HTERT RPE-1 (cell line): ENCODE results near the gene ANP32A.

Experiments used
- in situ Hi-C: fragments of 300-500 bp; cut with MboI; formaldehyde crosslinking; loops from 4 replicates; pipeline ENCODE4 v1.14.3; 2020; ENCODE audit warnings: low sequenced_read_pairs

The ANP32A gene

DNA sequence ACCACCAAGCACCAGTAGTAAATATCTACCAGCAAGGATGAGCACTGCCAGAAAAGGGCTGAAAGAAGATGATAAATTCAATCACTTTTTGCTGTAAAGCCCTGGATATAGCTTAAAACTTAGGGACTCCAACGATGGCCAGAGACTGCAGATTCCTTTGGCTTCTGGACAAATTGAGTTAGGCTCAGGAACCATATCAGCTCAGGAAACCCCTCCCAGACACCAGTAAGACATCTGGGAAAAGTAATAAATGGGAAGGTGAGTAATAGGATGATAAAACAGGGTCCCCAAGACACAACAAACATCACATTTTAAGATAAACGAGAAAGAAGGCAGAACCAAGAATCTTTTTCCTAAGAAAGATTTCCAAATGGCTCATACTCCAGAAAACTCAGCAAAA, 65.0 kb downstream of the ANP32A start:
- in situ Hi-C loops: no loop called here

DNA sequence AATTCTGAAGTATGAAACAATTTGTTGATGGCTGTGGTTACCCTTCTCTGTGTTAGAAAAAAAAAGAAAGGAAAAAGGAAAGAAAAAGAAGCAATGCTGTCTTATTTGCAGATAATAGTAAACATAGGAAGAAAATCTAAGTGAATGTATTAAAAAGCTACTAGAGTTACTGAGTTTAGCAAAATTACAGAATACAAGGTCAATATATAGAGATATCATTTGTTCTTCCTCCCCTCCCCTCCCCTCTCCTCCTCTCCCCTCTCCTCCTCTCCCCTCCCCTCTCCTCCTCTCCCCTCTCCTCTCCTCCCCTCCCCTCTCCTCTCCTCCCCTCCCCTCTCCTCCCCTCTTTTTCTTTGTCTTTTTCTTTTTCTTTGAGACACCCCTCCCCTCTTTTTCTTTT, 69.1 kb downstream of the ANP32A start:
- in situ Hi-C loops: no loop called here

DNA sequence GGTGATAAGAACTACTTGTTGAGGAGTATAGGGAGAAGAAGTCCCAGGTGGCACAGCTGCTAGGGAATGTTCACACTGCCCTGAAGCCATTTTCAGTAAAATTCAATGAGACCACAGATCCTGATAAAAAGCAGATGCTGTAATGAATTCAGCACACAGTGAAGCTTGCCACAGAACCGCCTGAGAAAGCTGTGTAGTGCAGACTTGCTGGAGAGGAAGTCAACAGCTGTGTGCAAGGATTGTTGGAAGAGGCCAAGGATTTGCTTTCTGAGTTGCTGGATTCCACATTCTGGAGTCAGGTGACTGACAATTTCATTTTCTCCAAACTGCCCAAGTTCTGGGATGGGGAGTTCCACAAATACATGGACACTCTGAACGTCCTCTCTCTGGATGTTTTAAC, 70.9 kb downstream of the ANP32A start:
- in situ Hi-C loops: no loop called here

DNA sequence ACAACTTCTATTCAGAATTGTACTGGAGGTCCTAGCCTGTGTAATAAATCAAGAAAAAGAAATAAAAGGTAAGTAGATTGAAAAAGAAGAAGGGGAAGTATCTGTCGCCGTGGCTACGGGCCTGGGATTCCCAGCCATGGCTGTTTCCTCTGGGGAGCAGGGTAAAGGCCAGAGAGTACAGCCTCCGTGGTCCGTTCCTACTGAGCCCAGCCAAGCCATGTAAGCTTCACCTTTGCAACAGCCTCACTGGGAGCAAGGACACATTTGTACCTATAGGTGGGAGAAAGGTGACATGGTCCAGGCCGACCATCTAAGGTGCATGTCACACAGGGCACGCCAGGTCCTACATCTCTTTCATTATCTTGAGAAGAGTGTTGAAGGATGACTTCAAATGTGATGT, 71.3 kb downstream of the ANP32A start:
- in situ Hi-C loops: no loop called here

DNA sequence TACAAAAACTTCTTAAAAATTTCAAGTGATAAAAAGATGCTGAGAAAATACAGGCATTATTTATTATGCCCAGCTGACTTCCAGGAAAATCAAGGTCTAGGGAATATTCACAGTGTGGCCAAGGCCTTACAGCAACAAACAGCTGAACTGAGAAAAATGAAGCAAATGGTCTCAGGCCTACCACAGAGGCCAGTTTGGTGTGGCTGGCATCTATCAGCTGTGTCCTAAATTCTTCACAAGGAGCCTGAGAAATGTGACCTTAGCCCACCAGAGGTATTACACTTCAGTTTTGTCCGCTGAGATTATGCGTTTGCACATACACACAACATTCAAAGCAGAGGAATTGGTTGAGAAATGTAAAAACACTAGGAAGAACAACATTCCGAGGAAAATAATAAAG, 77.4 kb downstream of the ANP32A start:
- in situ Hi-C loops: no loop called here

DNA sequence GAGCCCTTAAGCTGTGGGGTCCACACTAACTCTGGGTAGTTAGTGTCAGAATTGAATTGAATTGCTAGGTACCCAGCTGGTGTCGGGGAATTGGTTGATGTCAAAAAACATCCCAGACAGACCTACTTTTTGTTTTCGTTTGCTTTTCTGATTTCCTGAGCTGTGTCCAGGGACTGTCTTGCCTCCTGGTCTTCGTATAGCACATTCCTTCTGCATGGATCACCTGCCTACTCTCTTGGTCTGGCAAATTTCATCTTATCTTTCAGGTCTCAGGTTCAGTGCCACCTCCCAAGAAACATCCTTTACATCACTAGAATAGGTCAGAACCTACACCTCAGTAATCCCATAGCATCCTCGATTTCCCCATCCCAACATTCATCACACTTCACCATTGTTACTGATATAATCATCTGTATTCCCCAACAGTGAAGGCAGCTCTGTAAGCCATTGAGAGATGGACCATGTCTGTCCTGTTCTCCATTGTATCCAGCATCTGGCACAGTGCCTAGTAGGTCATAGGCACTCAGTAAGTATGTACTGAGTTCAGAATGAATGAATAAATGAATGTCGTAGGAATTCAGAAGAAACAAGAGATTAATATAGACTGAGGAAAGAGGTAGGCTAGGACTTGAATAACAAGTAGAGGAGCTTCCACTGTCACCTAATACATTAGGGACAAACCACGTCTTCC, 81.2 kb downstream of the ANP32A start:
- in situ Hi-C loops: no loop called here

DNA sequence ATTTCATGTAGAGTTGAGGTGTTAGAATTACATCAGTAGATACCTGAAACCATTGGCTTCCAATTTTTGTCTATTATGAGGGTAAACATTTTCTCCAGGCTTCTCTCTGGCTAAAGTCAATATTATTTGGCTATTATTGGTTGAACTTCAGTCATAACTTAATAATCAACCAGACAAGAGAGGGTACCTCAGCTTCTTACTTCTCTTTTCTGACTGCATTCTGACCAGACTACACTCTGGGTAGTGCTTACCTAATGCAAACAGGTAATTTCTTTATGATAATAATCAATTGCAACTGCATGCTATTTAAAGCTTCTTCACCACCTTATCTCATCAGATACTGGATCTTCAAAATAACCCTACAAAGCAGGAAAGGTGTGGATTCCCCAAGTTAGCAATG, 85.1 kb downstream of the ANP32A start:
- in situ Hi-C loops: no loop called here

DNA sequence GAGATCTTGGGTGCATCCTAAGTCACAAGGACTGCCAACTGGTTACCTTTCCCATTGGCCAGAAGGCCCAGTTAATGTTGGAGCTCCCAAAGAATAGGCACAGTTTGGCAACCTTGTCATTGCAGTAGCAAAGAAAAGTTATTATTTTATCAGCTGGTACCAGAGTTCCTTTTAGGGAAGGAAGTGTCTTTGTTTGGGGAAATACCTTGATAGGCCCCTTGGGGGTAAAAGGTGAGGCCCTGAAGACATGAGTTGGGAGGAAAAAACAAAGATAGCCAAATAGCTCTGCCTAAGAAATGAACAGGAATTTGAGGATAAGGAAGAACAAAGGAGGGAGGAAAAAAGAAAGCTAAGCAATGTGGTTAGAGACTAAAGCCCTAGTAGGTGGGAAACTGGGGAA, 85.8 kb downstream of the ANP32A start:
- in situ Hi-C loops: no loop called here

DNA sequence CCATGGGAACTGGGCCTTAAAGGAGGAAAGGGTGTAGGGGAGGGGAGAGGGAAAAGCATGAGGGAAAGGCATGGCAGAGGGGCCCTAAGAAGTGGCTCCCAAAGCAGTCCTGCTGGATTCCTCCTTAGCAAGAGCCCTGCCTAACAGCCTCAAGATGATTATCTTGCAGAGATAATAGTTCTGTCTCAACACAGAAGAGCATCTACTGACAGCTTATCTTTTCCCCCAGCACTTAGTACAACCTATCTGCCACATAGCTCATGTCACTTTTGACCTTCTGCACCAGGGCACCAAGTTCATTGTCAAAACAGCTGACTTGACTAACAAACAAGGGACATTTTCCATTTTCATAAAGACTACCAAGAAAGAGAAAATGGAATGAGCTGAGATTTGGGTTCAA, 86.3 kb downstream of the ANP32A start:
- in situ Hi-C loops: no loop called here

DNA sequence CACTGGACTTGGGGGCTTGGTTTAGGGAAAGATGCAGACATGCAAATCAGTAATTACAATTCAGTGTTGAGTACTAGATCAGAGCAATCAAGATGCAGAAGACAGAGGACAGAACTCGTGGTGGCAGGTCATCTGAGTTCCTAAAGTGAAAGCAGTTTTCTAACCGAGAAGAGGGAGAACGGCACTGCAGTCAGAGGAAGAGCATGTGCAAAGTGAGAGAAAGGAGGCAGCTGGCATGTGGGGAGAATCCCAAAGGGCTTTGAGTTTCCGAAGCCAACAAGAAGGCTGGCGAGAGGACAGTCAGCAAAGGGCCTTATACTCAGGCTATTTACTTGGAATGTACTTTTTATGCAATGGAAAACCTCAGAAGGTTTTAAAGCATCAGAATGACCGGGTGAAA, 87.0 kb downstream of the ANP32A start:
- in situ Hi-C loops: no loop called here

DNA sequence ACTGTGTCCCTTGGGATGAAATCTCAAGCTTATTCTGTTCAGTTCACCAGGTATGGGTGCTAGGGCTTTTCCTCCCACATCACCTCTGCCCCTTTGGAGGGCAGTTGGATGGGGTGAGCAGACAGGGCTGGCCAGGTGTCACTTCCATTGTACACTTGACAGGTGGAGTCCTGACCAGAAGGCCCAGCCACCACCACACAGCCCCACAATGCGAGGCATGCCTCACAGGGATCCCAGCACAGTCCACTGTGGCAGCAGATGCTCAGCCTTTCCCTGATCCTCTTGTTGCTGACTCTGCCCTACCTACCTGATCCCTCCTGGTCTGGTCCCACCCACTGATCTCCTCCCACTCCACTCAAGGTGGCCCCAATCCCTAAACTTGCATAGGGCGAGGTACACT, 88.2 kb downstream of the ANP32A start:
- in situ Hi-C loops: no loop called here

DNA sequence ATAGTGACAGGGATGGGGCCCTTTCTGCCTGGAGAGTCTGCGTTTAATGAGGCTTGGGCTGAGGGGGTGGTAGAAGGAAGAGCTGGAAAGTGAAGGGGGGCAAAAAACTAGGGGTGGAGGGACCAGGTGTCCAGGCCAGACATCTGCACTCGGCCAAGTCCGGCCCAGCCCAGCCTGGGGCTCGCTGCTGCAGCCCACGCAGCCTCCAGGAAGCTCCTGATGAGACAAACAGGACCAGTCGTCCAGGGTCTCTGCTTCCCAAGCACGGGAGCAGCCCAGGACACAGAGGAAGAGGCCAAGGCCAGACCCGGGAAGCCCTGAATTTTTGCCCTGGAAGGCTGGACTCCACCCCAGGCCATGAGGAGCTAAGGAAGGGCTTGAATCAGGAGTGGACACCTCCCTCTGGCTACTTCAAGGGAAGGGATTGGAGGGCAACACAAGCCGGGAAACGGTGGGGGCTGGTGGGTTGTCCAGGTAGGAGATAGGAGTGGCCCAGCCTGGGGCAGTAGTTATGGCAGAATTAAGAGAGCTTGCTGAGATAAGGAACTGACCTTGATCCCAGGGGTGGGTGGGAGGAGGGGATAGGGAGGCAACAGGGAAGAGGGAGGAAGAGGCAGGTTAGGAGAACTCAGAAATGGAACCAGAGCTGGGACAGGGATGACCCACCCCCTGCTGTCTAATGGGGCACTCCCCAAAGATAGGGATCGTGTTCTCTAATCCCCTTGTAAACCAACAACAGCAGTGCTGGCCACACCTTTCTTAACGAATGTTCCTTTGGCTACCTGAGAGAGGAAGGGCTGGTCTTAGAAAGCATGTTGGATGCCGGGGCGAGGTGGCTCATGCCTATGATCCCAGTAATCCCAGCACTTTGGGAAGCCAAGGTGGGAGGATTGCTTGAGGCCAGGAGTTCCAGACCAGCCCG, 89.5 kb downstream of the ANP32A start:
- in situ Hi-C loops: no loop called here

DNA sequence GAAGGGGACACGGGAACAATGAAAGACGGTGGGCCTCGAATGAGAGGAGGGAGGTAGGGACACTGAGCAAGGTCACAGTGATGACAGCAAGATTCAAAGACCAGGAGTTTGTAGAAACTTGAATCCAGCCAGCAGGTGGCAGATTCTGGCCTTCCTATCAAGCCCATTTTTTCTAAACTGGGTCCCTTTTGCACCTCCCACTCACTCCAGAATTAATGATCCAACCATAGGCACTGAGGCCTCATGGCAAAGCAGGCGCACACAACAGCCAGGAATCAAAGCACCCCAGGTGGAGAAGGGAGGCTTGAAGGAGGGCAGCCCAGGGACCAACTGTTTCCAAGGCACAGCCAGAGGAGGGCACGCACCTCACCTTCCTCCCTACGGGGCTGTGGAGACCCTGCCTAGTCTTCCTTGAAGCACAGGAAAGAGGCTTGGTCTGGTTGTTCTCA, 90.2 kb downstream of the ANP32A start:
- in situ Hi-C loops: no loop called here

DNA sequence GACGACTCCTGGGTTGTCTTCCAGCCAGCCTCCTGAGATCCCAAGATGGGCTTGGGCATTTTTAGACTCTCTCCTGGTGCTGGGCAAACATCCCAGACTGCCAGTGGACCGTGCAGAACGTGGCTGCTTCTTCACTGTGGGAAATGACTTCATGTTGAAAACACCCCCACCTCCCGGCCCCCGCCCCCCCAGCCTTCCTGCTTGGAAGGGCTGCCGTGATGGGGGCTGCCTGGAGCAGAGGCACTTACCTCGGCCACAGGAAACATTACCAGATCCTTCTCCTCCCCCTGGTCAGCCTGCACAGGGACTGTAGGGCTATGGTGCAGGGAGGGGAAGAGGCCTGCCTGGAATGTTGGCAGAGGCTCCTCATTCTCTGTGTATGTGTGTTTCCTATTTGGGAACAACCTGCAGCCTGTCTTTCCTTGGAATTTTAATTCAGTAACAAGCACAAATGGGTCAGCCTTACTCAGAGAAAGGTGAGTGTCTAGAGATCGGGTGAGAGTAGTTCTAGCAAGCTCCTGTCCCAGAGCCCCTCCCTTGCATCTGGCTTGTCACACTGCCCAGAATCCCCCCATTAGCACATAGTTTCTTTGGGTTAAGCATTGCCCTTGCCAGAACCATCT, 90.8 kb downstream of the ANP32A start:
- in situ Hi-C loops: no loop called here
